Measurements from ENCODE around the gene FARP1. TPM values are rescaled to one million over a fixed set of nuclear protein-coding genes. Genes with fewer than 3 reads are reported as not detected.

Gene FARP1
- total RNA-seq, 2 experiments from 2014 or later, result not detected

DNA sequence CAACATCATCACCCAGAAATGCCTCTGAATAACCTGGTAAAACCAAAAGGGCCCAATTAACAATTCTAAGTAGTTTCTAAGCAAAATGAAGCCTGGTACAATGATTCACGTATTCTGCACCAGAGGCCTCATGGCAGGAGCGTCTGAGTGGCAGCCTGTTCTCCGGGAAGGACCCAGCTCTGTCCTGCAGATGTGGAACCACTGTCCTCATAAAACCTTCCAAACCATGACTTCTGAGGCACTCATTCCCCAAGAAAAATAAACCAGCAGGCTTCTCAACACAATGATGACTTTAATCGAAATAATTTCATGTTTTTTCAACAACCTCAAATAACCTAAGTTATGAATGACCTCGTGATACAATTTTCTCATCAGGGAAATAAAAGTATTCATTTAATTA is 344.1 kb downstream of the FARP1 start:
- ChIA-PET POLR2A (interaction anchor here (0.7 to 3.2 kb wide), 2 partner anchors 79 to 84 kb away, joined by 4 to 16 read pairs; no protein-coding TSS in a partner anchor), CTCF (ENCODE audit: unreplicated experiment) (no interaction called here)
- peaks cover 48% of the 10 kb centered on the region for H3K4me1 ChIP-seq (ENCODE audit: insufficient read depth, low read length, poor library complexity, severe bottlenecking)
- TF ChIP-seq, protein P1, sequence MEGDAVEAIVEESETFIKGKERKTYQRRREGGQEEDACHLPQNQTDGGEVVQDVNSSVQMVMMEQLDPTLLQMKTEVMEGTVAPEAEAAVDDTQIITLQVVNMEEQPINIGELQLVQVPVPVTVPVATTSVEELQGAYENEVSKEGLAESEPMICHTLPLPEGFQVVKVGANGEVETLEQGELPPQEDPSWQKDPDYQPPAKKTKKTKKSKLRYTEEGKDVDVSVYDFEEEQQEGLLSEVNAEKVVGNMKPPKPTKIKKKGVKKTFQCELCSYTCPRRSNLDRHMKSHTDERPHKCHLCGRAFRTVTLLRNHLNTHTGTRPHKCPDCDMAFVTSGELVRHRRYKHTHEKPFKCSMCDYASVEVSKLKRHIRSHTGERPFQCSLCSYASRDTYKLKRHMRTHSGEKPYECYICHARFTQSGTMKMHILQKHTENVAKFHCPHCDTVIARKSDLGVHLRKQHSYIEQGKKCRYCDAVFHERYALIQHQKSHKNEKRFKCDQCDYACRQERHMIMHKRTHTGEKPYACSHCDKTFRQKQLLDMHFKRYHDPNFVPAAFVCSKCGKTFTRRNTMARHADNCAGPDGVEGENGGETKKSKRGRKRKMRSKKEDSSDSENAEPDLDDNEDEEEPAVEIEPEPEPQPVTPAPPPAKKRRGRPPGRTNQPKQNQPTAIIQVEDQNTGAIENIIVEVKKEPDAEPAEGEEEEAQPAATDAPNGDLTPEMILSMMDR (conservative IDR thresholded peaks at IDR 0.05; ENCODE audit: low read length), result no peak
- no peak for TF ChIP-seq EZH2phosphoT487 (IDR thresholded peaks at IDR 0.05; ENCODE audit: borderline replicate concordance, low read depth, low read length)
- BruUV-seq (replicated peaks), result no TSS peak
- H3K9me2 ChIP-seq (ENCODE audit: insufficient read depth, low read length), result no peaks in the 10 kb centered on the region
- DNase-seq (ENCODE audit: low spot score), result no peak
- peaks cover 58% of the 10 kb centered on the region for H3K79me2 ChIP-seq (ENCODE audit: insufficient read depth, low read depth, low read length)
- intact Hi-C loops (cut with micrococcal nuclease; ENCODE audit: unreplicated experiment), result loop anchor here (5.0 kb wide), 1 partner anchor 40 kb away; no protein-coding TSS in a partner anchor
- peak overlapping the region; percentile 48 for H3K4me3 ChIP-seq (ENCODE audit: low read depth, low read length, poor library complexity, severe bottlenecking)
- H2AFZ ChIP-seq (ENCODE audit: low read length), result no peak overlapping the region
- H3K4me2 ChIP-seq (ENCODE audit: low read length), result peak overlapping the region; percentile 74
- no peaks in the 10 kb centered on the region for H3K9me3 ChIP-seq (ENCODE audit: low read length)
- H4K20me1 ChIP-seq (ENCODE audit: insufficient read depth, low read length), result peaks cover 57% of the 10 kb centered on the region
- no peaks in the 10 kb centered on the region for H3K36me3 ChIP-seq (ENCODE audit: insufficient read depth, low read length)
- peak overlapping the region; percentile 94 for H3K27ac ChIP-seq (ENCODE audit: low read depth, low read length, poor library complexity, severe bottlenecking)

DNA sequence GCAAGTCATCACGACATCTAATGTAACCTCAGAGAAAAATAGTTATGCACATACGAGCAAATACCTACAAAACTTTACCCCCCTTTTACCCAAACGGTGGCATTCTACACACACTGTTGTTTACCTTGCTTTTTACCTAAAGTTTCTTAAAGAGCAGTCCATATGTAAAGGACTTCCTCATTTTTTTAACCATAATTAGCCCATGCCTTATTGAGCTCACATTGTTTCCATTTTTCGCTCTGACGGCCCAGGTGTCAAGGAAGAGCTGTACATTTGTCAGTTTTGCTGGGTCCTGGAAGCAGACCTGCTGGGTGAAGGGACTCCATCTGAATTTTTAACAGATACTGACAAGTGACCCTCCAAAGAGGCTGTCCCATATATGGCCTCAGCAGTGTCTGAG is 344.6 kb downstream of the FARP1 start:
- intact Hi-C loops (cut with micrococcal nuclease; ENCODE audit: unreplicated experiment), result loop anchor here (5.0 kb wide), 1 partner anchor 40 kb away; no protein-coding TSS in a partner anchor
- H3K27ac ChIP-seq (ENCODE audit: low read depth, low read length, poor library complexity, severe bottlenecking), result peak overlapping the region; percentile 94

DNA sequence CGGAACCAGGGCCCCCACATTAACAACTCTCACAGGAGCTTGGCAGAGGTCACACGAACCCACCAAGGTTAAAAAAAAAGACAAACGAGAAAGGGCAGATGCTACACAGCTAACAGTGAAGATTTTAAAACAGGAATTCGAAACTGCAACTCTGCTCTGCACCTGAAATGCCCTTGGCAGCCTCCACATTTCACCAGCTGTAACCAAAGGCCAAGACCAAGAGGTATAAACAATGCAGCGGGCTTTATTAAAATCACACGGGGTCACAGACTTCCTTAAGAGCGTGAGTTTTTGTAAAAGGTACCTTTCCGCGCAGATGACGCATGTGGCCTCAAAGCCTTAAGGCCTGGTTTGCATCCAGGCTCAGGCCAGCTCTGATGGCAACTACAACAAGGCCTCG is 345.8 kb downstream of the FARP1 start:
- intact Hi-C loops (cut with micrococcal nuclease; ENCODE audit: unreplicated experiment), result loop anchor here (2.0 to 5.0 kb wide), 2 partner anchors 41 to 82 kb away; no protein-coding TSS in a partner anchor
- DNase-seq (ENCODE audit: low spot score), result peak; percentile 83
- H3K36me3 ChIP-seq (ENCODE audit: insufficient read depth, low read length), result no peaks in the 10 kb centered on the region
- no TSS peak for BruUV-seq (replicated peaks)
- H3K27ac ChIP-seq (ENCODE audit: low read depth, low read length, poor library complexity, severe bottlenecking), result peak overlapping the region; percentile 94
- peak overlapping the region; percentile 74 for H3K4me2 ChIP-seq (ENCODE audit: low read length)
- no peak overlapping the region for H2AFZ ChIP-seq (ENCODE audit: low read length)
- peaks cover 48% of the 10 kb centered on the region for H3K4me1 ChIP-seq (ENCODE audit: insufficient read depth, low read length, poor library complexity, severe bottlenecking)
- ChIA-PET CTCF (ENCODE audit: unreplicated experiment) (no interaction called here), POLR2A (interaction anchor here (1.6 to 3.2 kb wide), 2 partner anchors 19 to 83 kb away, joined by 4 to 16 read pairs; no protein-coding TSS in a partner anchor)
- TF ChIP-seq, protein P1 (conservative IDR thresholded peaks at IDR 0.05; ENCODE audit: low read length), result no peak
- TF ChIP-seq EZH2phosphoT487 (IDR thresholded peaks at IDR 0.05; ENCODE audit: borderline replicate concordance, low read depth, low read length), result no peak
- no peaks in the 10 kb centered on the region for H3K9me3 ChIP-seq (ENCODE audit: low read length)
- H4K20me1 ChIP-seq (ENCODE audit: insufficient read depth, low read length), result peaks cover 57% of the 10 kb centered on the region
- no peaks in the 10 kb centered on the region for H3K9me2 ChIP-seq (ENCODE audit: insufficient read depth, low read length)
- peak overlapping the region; percentile 51 for H3K4me3 ChIP-seq (ENCODE audit: low read depth, low read length, poor library complexity, severe bottlenecking)
- peaks cover 66% of the 10 kb centered on the region for H3K79me2 ChIP-seq (ENCODE audit: insufficient read depth, low read depth, low read length)

More for the DNA sequence above, 344.6 kb downstream of the FARP1 start:
- Histone ChIP-seq H4K20me1 (ENCODE audit: insufficient read depth, low read length) (peaks cover 57% of the 10 kb centered on the region), H3K4me3 (ENCODE audit: low read depth, low read length, poor library complexity, severe bottlenecking) (peak overlapping the region; percentile 48), H3K4me2 (ENCODE audit: low read length) (peak overlapping the region; percentile 74), H3K9me3 (ENCODE audit: low read length) (no peaks in the 10 kb centered on the region), H2AFZ (ENCODE audit: low read length) (no peak overlapping the region), H3K36me3 (ENCODE audit: insufficient read depth, low read length) (no peaks in the 10 kb centered on the region), H3K79me2 (ENCODE audit: insufficient read depth, low read depth, low read length) (peaks cover 62% of the 10 kb centered on the region), H3K9me2 (ENCODE audit: insufficient read depth, low read length) (no peaks in the 10 kb centered on the region), H3K4me1 (ENCODE audit: insufficient read depth, low read length, poor library complexity, severe bottlenecking) (peaks cover 48% of the 10 kb centered on the region)
- no peak for TF ChIP-seq EZH2phosphoT487 (IDR thresholded peaks at IDR 0.05; ENCODE audit: borderline replicate concordance, low read depth, low read length)
- BruUV-seq (replicated peaks), result no TSS peak
- peak; percentile 75 for DNase-seq (ENCODE audit: low spot score)
- CTCF ChIA-PET (ENCODE audit: unreplicated experiment), result interaction anchor here (0.6 to 1.0 kb wide), 4 partner anchors 11 to 95 kb away, joined by 3 to 6 read pairs (median 4); no protein-coding TSS in a partner anchor
- POLR2A ChIA-PET, result interaction anchor here (0.5 to 3.2 kb wide), 7 partner anchors 11 to 1409 kb away, joined by 3 to 16 read pairs (median 4); no protein-coding TSS in a partner anchor
